SK-MEL-5 (cell line): Measurements from ENCODE around the gene CABLES1. TPM values are rescaled to one million over a fixed set of nuclear protein-coding genes. Genes with fewer than 3 reads are reported as not detected.
"Not testable (repeated sequence)": the region's sequence is repeated elsewhere in the genome, so short reads cannot be mapped to it uniquely, and the experiment has no call there.

ENCODE experiments used
- DNase-seq: peaks from one replicate; pipeline ENCODE4 v3.0.0-alpha.2; 2016; ENCODE audit warnings: low read depth, low spot score
- in situ Hi-C: cut with HindIII; loops from 2 replicates; pipeline ENCODE4 v1.10.0; 2016; ENCODE audit warnings: low sequenced_read_pairs, high pct_unique_total_duplicates, low pct_unique_long_range_greater_than_20kb
- total RNA-seq: library from RNA; depleted of rRNA; stranded (reverse); fragments of >200 nt; shearing (Covaris generic); gene quantifications from 2 replicates; pipeline ENCODE4 v1.2.3, GENCODE V29; 2014

Gene CABLES1
- total RNA-seq, 1 experiment from 2014 or later: 101 TPM

DNA sequence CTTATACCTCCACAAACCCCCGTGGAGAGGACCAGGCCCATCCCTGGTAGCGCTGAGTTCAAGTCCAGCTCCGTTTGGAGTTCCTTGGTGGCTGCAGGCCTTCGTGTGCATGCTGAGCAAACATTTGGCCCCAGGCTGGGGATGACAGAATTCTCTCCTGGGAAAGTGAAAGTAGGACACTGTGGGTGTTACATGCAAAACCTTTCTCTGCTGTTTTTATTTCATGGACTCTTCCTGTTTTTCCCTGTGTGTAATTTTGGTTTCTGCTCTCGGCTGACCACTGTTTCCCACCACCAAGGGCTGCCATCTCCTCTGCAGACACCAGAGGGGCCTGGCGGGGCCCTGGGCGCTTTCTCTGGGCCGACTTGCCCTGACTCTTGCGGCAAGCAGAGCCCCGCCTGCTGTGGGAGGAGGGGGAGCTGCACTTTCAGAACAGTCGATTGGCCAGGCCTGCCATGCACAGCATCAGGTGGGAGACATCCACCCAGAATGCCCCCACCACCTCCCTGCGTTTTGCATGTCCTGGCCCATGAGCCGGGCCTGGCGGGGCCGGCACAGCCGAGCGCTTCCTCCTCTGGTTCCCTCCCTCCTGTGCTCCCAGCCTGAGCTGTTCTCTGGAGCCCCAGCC lies 102.4 kb downstream of the CABLES1 start:
- in situ Hi-C loops: no loop called here
- DNase-seq: no peak

DNA sequence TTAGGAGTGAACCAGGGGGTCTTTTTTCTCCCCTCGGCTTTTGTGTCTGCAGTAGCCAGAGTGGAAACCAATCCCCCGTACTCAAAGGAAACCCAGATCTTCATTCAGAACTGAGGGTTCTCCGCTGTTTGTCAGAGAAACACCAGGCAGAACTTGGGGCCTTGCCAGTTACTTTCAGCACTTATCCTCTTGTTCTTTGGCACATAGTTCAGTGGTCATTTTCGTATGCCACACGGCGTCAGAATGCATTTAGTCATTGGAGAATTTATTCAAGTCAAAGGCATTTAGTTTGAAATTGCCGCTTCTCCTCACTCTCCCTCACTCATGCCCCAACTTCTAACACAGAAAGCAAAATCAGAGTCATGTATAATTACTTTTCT lies 102.9 kb downstream of the CABLES1 start:
- in situ Hi-C loops: no loop called here
- DNase-seq: no peak

DNA sequence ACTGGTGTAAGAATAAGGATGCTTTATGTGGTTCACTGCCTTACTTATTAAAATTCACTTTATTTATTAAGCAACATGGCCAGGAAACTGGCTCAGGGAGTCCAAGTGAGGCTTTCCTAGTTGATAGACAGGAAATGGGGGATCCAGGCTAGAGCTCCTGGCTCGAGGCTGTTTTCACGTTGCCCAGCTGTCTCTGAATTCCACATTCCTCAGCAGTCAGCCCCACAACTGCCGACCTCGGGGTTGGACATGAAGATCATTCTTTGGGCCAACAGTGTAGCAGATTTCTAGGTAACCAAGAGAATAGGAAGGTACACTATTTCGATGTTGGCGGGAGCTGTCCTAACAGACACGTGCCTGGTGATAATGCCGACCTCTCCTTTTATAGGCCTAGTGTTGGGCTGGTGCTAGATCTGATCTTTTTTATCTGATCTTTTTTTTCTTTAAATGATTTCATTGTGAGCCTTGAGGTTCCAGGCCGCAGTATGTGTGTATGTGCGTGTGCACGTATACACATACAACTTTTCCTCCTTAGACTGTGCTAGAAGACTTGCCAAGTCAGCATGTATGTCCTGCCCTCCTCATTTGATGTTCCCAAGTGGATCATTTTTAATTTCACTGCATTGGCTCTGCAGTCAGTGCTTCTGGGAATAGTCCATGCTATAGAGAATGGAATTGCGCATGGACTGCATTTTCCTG lies 103.5 kb downstream of the CABLES1 start:
- in situ Hi-C loops: no loop called here
- DNase-seq: no peak

DNA sequence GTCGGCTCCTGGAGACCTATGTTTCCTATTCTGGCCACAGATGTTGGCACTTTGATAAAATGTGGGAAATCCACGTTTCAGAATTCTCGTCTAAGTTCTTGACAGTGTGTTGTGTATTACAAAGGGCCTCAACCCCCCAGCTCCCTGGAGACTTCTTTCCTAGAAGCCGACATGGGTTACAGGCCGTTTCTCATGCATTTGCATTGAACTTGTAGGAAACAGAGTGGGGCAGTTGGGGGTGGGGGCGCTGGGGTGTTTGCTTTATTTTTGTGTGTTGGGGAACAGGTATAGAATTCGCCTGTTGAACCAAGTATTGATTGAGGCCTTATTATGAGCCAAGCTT lies 104.0 kb downstream of the CABLES1 start:
- no peak for DNase-seq
- in situ Hi-C loops: no loop called here

- in situ Hi-C loops: no loop called here
- DNase-seq: no peak
Measured at GRCh38 chr18:23239885-23240608, 104.8 kb downstream of the CABLES1 start.

GRCh38 chr18:23240609-23240930 lies 105.3 kb downstream of the CABLES1 start:
- no peak for DNase-seq
- in situ Hi-C loops: no loop called here

- in situ Hi-C loops, DNase-seq: not testable (repeated sequence)
Measured at GRCh38 chr18:23241833-23242496, 106.7 kb downstream of the CABLES1 start.

DNA sequence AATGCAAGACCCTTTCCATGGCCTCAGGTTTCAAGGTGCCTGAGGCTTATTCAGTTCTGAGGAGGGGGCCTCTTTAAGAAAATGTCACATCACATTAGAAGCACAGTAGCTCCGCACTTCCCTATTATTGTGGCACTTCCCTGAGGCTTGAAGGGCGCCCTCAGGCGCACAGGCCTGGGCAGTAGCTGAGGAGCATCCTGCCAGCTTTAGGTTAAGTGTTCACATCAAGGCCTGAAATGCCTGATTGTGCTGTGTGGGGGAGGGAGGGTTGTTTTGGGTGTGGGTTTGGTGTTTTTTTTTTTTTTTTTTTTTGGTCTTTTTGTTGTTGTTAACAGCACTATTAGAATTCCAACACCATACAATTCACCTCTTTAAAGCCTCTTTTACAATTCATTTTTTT lies 107.9 kb downstream of the CABLES1 start:
- no peak for DNase-seq
- in situ Hi-C loops: no loop called here

DNA sequence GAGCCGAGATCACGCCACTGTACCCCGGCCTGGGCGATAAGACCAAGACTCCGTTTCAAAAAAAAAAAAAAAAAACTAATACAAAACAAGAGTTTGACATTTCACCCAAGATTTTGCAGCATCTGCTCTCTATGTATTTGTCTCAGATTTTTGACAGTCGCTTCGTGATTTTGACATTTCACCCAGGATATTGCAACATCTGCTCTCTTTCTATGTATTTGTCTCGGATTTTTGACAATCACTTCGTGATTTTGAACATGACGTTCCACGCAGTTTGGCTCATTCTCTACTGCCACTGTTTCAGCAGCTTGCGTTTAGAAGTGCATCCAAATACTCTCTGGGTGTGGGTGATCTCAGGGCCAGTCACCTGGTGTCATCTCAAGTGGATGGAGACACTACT lies 108.5 kb downstream of the CABLES1 start:
- in situ Hi-C loops: no loop called here
- DNase-seq: no peak

DNA sequence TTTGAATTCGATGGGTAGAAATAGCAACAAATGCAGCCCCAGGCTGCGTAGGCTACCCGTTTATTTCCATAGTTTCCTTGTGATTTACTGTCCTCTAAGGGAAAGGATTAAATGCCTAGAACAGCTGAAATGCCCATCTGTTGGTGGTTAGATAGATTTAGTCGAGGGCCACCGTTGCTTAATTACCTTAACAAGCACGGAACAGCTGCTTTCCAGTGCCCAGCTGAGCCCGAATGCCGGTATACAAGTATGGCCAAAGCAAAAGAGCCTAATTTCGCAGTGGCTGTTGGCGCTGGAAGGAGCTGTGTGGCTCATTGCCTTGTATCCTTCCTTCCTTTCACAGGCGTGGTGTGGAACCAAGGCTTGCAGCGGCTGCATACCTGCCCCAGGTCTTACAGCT lies 109.1 kb downstream of the CABLES1 start:
- in situ Hi-C loops: no loop called here
- no peak for DNase-seq

DNA sequence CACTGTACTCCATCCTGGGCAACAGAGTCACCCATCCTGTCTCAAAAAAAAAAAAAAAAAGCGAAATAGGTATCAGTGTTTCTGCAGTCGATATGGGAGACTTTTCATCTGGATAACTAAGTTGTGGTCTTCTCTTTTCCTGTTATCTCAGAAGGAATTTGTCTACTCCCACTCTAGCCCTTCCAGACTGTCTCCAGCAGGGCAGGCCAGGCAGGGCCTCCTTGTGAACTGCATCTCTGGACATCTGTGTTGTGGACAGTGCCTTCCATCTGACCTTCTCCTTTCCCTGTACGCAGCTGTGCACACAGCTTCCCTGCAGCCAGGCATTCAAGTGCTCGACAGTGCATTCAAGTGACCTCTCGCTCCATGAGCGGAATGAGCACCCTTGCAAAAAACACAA lies 110.2 kb downstream of the CABLES1 start:
- in situ Hi-C loops: no loop called here
- DNase-seq: no peak

GRCh38 chr18:23247331-23247730 lies 112.0 kb downstream of the CABLES1 start:
- DNase-seq: no peak
- in situ Hi-C loops: no loop called here

DNA sequence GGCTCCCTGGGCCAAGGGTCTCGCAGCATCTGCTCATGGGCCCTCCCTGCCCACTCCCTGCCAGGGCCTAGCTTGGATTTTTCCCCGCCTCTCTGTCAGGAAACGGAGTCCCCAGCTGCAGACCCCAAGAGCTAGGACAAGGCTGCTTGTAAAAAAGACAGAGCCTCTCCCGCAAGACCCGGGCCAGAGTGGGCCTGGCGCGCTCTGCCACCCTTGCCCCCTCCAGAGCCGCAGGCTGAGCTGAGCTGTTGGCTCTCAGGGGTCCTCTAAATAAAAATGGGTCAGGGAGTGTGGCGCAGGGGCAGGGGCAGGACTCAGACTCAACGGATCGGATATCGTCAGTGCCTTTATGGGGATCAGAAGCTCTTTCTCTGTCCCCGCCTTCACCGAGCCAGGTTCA lies 112.6 kb downstream of the CABLES1 start:
- DNase-seq: no peak
- in situ Hi-C loops: no loop called here

DNA sequence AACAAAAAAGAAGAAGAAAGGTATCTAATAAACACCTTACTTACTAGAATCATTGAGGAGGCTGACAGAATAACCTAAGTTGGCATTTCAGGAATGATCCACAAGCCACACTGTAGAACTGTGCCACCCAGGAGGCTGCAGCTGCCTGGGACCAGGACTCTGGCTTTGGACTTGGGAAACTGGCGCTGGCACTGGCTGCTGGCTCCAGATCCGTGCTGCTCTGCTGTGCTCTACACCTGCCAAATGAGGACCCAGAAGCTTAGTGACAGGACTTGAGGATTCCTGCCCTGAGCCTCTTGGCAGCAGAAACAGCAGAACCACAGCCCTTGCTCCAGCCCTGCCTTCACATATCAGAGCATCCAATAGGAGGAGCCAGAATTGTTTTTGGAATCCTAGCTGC lies 113.5 kb downstream of the CABLES1 start:
- in situ Hi-C loops: no loop called here
- no peak for DNase-seq

DNA sequence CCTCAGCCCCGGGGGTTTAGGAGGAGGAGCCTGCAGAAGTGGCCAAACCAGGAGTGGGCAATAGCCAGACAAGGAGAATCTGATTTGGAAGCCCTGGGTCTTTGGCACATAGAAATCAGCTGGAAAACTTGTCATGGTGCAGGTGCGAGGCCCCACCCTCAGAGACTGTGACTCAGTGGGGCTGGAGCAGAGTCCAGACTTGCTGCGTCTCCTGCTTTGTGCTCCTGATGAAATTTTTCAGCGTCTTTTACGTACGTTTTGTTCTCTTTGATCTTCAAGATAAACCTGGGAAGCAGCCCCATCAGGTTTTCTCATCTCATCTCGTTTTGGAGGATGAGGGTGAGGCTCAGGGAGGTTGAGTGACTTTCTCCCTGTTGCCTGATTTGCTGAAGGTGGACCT lies 114.1 kb downstream of the CABLES1 start:
- no peak for DNase-seq
- in situ Hi-C loops: no loop called here

DNA sequence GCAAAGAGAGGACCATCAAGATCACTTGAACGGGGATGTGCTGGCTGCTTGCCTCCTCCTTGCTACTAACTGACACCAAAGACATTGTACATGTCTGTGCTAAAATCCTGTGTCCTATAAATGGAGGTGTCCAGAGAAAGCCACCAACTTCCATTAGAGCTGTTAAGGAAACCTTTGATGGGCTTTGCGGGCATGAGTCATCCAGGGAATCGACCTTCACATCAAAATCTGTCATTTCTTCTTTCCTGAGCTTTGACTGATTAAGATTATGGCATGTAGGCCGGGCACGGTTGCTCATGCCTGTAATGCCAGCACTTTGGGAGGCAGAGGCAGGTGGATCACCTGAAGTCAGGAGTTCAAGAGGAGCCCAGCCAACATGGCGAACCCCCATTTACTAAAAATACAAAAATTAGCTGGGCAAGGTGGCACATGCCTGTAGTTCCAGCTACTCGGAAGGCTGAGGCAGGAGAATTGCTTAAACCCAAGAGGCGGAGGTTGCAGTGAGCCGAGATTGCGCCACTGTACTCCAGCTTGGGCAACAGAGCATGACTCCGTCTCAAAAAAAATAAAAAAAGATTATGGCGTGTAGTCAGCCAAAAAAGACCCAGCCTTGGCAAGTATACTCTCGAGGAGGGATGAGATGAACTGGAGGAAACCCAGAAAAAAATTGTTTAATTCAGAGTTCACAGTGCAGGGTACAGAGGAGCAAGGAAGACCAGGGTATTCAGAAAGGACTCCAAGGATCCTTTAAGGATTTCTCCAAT lies 115.8 kb downstream of the CABLES1 start:
- in situ Hi-C loops: no loop called here
- DNase-seq: no peak

GRCh38 chr18:23253630-23254029 lies 118.3 kb downstream of the CABLES1 start:
- in situ Hi-C loops: no loop called here
- DNase-seq: no peak

GRCh38 chr18:23257137-23257536 lies 121.9 kb downstream of the CABLES1 start:
- in situ Hi-C loops: no loop called here
- DNase-seq: no peak
